ENCODE data around the gene WNK3.

WNK3 gene

DNA sequence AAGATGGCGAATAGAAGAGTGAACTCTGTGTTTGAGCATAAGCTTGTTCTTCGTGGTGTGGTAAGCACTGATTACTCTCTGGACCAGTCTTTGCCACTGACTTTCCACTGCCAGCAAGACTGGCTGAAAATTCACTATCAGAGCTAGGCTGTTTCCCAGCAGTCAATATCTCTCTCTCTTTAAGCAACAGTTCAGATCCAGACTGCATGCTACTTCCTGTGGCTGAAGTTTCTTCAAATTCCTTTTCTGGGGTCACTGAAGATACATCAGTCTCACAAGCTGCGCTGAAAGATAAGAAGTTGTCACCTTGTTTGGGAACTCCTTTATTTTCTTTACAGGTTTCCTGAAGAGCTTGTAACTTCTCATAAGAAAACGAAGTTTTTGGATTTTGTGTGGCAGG lies 120.8 kb downstream of the WNK3 start:
- no peak for DNase-seq

DNA sequence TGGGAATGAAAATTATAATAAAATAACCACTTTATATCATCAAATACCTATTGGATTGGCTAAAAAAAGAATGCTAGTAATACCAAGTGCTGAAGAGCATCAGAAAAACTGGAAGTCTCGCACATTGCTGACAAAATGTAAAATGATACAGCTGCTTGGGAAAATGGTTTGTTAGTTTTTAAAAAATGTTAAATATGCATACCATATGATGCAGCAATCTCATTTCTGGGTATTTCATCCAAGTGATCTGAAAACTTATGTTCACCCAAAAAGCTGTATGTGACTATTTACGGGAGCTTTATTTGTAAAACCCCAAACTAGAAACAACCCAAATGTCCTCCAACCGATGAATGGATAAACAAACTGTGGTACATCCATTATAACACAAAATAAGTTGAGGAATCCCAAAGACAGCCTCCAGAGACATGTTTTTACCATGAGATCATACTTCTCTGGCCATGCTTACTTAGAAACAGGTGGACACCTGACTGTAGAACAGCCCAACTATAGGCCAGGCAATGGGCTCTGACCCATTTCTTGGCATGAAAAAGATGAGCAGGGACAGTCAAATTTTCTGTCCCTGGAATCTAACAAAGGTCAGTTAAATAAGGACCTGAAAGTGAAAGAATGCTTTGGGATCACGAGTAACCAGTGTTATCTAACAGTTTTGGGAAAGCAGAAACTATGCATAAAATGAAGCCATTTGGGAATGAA lies 127.3 kb downstream of the WNK3 start:
- DNase-seq = no peak

DNA sequence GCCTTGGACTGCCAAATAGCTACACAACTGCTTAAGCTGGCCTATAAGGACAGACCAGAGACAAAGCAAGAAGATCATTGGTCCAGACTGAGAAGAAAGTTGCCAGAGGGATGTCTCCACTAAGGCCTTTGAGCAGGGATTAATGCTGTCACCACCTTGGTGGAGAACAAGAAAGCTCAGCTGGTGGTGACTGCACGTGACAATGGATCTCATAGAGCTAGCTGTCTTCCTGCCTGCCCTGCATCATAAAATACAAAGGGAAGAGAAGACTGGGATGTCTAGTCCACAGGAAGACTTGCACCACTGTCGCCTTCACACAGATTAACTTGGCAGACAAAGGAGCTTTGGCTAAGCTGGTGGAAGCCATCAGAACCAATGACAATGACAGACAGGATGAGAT lies 134.3 kb downstream of the WNK3 start:
- no peak for DNase-seq

DNA sequence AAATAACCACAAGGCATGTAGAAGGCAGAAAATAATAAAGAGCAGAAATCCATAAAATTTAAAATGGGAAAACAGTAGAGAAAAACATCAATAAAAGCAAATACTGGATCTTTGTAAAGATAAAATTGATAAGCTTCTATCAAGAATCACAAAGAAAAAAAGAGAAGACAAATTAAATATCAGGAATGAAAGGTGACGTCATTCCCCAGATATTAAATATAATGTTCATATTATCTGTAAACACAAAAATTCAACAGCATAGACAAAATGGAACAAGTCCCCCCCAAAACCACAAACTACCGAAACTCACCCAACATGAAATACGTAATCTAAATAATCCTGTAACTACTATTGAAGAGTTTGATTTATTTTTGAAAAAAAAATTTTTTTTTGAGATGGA lies 144.2 kb downstream of the WNK3 start:
- no peak for DNase-seq

DNA sequence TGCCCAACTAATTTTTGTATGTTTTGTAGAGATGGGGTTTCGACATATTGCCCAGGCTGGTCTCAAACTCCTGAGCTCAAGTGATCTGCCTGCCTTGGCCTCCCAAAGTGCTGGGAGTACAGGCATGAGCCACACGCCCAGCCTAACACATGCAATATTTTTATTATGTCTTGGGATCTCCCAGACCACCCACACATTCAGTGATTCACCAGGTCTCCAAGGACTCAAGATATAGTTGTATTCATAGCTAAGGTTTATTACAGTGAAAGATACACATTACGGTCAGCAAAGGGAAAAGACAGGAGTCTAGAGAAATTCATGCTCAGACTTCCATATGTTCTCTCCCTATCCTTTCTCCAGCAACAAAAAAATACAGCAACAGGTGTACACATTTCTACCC lies 149.3 kb downstream of the WNK3 start:
- no peak for DNase-seq

DNA sequence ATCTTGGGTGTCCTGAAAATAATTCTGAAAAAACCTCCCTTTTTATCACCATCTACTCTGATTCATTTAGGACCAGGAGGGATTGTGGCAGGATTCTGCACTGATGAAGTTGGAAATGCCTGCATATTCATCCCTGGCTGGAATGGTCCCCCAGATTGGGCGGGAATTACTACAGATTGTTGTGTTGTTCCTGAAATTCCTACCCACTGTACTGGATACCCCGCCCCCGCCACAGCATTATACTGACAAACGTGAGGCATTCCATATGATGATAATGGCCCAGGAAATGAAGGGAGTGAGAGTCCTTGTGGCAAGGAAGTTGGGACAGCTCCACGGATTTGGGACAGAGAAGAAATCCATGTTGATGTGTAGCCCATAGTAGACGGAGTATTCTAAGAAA lies 159.6 kb downstream of the WNK3 start:
- DNase-seq = no peak

DNA sequence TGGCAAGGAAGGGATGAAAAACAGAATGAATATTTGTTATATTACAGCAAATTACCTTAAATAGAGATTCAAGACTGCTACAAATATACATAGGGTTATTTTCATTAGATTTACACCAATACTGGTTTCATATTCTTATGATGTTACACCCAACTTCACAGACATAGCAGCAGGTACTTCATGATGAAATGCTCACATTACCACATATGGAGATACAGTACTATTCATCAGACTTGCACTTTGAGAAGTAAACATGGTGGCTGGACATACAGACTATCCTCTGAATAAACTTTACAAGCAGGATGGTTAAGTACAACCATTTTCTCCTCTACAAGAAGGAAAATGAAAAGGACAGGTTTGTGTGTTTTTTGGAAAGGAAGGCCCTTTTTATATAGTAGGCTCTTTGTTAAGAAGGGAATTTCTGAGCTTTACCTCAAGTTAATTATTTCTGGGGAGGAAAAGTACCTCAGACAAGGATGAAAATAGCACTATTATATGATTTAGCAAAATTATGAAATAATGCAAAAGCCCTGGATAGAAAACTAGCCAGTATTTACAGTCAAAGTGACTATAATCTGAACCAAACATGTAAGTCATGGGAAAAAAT lies 162.8 kb downstream of the WNK3 start:
- no peak for DNase-seq

DNA sequence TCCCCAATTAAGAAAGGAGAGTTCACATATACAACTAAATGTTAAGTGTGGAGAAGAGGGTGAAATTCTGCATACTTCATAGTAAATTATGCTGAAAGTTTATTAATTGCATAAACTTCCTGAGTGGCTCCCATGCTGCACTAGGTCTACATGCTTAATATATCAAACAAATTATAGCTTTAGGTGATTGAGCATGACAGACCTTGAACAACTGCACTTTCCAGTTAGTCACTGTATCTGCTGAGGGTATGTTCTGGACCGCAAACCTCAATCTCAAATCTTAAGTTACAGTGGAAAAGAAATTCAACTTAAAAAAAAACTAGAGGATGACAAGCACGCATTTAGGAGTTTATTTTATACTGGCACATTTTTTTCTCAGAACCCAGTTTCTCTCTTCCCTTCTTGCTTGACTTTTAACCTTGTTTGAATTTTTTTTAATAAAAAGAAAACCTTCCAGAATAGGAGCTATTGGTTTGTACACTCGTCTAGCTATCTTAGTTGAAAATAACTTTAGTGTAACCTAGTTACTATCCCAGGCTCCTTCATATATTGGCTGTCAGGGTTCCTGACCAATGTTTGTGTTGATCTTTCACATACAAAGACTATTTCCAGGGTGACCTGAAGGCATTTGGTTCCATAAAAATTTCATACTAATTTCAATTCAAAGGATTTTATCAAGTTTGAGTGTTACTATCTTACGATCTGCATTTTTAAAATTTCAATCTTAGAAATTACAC lies 164.6 kb downstream of the WNK3 start:
- no peak for DNase-seq

DNA sequence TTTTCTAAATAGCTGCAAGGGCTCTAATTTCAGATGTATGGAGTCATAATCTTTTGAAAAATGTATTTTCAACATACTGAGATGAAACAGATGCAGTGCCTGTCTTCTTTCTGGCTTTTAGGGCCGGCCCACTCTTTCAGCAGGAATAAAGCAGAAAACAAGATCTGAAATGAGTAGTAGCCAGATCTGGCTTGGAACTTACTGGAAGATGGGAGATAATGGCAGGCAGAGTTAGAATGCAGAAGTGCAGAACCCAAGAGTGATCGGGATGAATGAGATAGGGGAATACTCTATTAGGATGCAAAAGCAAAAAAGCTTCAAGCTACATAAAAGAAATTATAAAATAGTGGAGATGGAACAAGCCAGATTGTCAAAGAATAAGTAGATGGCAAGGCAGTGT lies 173.4 kb downstream of the WNK3 start:
- no peak for DNase-seq

DNA sequence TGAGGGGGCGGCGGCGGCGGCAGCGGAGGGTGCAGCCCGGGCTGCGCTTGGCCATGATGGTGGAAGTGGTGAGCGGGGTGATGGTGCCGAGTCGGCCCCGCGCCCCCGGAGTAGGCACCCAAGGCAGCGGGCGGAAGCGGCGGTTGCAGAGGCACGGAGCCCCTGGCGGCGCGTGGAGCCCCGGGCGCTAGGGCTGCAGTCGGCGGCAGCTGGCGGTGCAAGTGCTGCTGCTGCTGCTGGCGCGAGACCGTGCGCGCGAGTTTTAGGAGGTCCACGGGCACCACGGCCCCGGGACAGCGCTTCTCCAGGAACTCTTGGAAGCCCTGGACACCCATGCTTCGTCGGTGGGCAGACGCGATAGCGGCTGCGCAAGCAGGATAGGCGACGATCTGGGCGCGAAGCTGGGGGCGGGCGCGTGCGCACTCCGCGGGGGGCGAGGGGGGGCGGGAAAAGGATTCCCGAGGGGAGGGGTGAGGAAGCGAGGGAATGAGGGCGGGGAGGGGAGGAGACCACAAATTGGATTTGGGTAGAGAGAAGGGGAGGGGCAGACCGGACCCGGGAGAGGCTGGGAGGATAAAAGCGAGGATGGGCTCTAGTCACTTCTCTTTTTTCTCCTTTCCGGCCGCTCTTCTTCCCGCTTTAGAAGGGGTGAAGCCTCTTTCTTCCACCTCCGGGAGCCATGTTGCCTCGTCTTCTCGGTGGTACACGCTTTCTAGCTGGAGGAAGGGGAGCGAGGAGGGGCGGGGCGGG lies 174.8 kb downstream of the WNK3 start, which contains the start of gene FAM120C:
FAM120C (minus strand) TSS at position 391 of the 750 bp plus-strand sequence; CDS start at position 335, 56 bp downstream.
- DNase-seq = peak; percentile 47 to 55

DNA sequence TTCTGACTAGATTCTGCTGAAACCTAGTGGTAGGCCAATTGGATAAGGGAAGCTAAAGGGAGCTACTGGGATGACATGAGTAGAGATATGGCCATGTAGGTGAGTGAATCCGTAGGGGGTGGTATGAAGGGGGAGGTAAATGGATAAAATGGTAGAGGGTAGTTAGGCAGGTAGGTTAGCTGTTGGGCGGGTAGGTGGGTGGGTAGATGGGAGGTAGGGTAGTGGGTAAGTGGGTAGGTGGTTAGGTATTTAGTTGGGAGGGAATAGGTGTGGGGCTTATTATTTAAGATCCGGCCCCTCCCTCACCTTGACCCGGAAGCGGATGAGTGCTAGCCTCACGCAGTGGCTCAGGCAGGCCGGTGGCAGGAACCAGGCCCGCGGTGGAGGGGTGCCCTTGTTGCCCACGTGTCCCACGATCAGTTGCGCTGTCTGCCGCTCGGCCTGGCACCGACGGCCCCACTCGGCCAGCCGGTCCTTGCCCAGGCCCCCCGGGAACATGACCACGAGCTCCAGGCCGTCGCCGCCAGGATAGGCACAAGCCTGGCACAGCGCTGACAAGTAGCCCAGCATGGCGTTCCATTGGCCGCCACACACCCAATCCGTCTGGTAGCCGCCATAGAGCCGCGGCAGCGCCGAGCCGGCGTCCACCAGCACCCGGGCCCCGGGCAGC lies 175.5 kb downstream of the WNK3 start:
- peak; percentile 10 to 12 for DNase-seq

DNA sequence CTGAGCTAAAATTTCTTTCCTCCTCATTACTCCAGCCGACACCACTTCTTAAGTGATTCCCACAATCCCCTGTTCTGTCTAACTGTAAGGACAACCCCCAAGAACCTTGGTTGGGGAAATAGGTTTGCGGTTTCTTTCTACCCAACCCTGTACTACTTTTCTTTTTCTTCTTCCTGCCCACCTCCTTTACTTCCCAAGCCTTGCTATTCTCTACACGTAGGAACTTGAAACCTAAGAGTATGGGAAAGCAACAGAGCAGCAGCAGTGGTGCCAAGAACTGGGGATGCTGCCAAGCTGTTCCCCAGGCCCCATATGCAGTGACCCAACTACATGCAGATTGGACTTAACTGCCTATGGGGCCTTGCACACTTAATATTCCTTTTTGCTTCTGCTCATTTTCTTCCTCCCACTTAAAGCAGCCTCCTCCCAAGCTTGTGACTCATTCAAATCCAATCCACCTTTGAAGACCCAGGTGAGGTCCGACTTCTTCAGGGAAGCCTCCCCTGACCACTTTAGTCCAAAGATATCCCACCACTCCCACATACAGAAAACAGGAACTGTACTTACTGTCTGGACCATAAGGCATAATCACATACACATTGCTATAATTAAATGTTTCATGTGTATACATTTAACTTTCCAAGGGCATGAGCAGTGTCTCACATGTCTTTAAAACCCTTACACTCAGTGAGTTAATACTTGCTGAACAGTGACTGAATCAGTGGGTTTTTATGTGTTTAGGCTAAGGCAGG lies 176.5 kb downstream of the WNK3 start:
- DNase-seq = no peak

DNA sequence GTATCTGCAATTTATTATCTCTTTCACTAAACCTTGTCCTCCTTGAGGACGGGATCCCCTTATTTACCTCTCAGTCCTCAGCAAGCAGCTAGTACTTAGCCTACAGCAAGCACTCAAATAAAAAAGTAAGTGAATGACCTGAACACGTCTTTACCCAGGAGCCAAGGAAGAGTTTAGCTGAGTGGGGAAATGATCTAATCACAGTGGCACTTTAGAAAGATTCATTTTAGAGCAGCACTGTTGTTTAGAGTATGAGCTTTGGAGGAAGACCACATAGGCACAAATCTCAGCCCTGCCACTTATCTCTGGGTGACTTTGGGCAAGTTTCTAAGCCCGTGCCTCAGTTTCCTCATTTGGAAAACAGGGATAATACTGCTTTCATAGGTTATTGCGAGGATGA lies 177.4 kb downstream of the WNK3 start:
- DNase-seq = no peak

DNA sequence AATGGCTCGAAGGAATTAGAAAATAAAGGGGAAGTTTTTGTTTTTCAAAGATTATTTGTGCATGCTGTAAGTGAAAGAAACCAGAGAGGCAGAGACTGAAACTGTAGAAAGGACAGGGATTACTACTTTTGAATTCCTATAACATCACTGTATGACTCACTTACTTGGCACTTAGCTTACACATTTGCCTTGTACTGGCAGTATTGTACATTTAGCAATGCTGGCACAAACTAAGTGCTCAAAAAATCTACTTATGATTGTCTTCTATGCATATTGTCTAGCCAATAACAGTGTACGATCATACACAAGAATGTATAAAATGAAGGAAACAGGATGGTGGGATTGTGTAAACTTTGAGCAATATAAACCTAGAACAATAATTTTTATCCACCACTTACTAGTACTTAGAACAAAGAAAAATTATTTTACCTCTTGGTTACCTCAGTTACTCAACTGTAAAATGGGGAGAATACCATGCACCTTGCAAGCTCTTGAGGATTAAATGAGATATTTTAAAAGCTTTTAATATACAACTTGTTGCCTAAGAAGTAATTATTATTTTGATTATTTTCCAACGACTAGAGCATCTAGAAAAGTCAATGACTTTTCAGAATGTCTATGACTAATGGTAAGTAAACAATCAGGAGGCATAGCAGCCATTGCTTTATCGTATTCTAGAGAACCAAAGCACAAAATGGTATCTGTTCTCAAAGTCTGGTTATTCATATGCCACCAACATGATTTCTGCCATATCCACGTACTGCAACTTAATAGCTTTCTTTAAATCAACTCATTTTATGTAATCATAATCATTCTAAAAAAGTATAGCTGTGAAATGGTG lies 179.5 kb downstream of the WNK3 start:
- DNase-seq = no peak

DNA sequence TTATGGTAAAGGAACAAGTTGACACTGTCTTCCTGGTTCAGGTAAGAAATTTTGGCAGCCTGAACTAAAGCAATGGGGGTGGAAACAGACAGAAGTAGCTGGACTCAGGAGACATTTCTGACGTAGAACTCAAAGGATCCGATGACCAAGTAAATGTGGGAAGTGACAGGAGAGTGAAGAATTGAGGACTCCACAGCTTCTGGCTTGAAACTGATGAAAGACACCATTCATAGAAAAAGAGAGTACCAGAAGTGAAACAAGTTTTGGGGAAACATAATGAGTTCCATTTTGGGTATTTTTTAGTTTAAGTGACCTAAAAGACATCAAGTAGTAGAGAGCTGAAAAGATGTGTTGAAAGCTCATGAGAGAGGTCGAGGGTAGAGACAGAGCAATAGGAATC lies 180.5 kb downstream of the WNK3 start:
- DNase-seq = no peak

DNA sequence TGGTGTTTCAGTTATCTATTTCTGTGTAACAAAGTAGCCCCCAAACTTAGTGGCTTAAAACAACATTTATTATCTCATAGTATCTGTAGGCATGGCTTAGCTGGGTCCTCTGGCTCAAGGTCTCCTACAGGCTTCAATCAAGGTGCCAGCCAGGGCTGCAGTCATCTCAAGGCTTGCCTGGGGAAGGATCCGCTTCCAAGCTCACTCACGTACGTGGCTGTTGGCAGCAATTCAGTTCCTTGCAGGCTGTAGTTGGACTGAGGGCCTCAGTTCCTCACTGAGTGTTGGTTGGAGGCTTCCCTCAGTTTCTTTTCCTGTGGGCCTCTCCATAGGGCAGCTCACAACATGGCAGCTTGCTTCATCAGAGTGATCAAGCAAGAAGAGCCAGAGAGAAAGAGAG lies 184.1 kb downstream of the WNK3 start:
- DNase-seq = no peak

DNA sequence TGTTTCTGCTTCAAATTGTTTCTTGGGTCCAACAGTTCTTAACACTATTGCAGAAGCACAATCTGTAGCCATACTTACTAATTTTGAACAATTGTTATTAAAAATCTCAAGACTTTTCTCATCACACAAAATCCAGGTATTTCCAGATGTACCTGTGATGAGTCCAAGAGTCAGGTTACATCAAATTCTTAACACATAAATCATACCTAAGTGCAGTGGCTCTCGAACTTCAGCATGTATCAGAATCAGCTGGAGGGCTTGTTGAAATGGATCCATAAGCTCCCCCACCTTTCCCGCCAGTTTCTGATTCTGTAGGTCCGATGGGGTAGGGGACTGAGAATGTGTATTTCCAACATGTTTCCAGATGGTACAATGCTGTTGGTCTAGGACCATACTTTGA lies 185.4 kb downstream of the WNK3 start:
- DNase-seq = no peak

DNA sequence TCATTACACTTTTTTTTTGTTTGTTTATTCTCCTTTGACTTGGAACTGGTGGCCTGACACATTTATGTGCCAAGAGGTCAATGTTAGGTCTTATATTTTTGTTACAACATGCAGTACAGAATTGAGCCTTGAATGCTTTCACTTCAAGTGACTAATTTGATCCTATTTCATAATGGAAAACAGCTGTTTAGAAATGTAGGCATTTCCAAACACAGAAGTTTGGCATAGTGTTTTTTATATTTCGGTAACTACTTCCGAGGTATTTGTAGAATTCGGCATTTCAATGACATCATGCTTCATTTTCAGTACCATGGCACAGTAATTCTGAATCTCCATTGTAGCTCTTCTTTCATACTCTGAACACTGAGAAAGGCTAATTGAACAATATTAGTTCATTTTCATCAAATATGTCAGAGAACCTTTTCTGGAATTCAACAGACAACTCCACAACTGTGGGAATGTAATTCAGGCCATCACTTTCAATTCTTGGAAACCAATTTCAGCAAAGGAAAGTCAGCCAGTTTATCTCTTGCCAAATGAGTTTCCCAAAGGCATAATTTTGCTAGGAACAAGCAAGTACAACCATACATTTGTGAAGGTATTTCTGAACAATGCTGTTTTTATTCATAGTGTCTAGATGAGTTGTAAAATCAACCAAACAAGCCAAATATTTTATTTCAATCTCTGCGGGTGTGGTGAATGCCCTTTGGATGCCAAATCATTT lies 186.2 kb downstream of the WNK3 start:
- no peak for DNase-seq

DNA sequence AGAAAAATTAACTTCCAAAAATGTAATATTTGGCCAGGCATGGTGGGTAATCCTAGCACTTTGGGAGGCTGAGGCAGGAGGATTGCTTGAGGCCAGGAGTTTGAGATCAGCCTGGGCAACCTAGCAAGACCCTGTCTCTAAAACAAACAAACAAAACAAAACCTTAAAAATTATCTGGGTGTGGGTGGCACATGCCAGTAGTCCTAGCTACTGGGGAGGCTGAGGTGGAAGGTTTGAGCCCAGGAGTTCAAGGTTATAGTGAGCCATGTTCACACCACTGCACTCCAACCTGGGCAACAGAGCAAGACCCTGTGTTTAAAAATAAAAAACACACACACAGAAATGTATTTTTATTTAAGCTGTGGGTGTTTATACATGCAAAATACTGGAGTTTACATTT lies 186.8 kb downstream of the WNK3 start:
- no peak for DNase-seq

DNA sequence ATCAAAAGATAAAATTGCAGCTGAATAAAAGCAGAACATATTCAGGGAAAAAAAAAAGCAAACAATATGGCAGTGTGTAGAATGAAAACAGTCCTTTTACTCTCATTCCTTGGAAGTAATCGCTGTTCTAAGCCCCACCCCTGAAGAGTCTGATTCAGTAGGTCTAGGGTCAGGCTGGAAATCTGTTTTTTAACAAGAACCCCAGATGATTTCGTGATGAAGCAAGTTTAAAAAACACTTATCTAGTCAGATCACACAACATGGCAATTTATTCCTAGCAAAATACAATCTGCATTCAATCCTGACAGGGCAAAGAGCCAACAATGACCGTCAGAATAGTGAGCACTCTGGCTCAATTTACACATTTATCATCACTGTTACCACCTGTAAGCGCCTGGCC lies 190.9 kb downstream of the WNK3 start:
- no peak for DNase-seq

All from AML-193 (cell line).